BLaER1 (cell line): ENCODE data around the gene CARD9.

Experiments
- H3K27ac ChIP-seq: shearing (Covaris generic); formaldehyde crosslinking; 2 replicates; pipeline ENCODE4 v1.8.1; 2022
- H3K27me3 ChIP-seq: shearing (Covaris generic); formaldehyde crosslinking; 2 replicates; pipeline ENCODE4 v1.8.1; 2022
- H3K36me3 ChIP-seq: shearing (Covaris generic); formaldehyde crosslinking; 2 replicates; pipeline ENCODE4 v1.8.1; 2022
- H3K4me1 ChIP-seq: shearing (Covaris generic); formaldehyde crosslinking; 2 replicates; pipeline ENCODE4 v1.8.1; 2022
- H3K4me2 ChIP-seq: shearing (Covaris generic); formaldehyde crosslinking; 2 replicates; pipeline ENCODE4 v1.8.1; 2022
- H3K4me3 ChIP-seq: shearing (Covaris generic); formaldehyde crosslinking; 2 replicates; pipeline ENCODE4 v1.8.1; 2022
- H3K9ac ChIP-seq: shearing (Covaris generic); formaldehyde crosslinking; 2 replicates; pipeline ENCODE4 v1.8.1; 2022
- H3K9me3 ChIP-seq: shearing (Covaris generic); formaldehyde crosslinking; 2 replicates; pipeline ENCODE4 v1.8.1; 2022
- H4K20me1 ChIP-seq: shearing (Covaris generic); formaldehyde crosslinking; 2 replicates; pipeline ENCODE4 v1.8.1; 2022
- Cebpa-rat ChIP-seq: shearing (Covaris generic); IDR thresholded peaks from 2 replicates; pipeline ENCODE4 v1.8.1; 2022

The CARD9 gene

DNA sequence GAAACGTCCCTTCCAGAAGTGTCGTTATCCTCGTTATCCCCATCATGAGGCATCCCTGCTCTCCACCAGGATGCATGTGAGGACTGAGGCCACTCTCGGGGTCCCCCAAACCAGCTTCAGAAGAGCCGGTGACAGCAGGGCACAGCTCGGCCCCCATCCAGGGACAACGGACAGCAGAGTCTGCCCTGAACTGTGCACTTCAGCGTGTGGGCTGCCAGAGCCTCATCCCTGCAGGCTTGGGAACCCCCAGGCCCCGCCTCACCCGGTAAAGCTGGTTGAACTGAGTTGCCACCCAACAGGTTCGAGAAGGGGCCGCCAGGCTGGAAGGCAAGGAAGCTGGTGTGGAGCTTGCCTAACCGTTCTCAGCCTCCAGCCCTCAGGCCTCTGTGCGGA lies 710 bp upstream of the CARD9 start:
- Histone ChIP-seq H3K4me1 (peaks cover 76% of the 10 kb centered on the region), H4K20me1 (peaks cover 17% of the 10 kb centered on the region; the same call in 1 of the 2 replicates), H3K9ac (peak overlapping the region; percentile 82), H3K36me3 (peaks cover 52% of the 10 kb centered on the region), H3K27me3 (no peaks in the 10 kb centered on the region), H3K27ac (peak overlapping the region; percentile 94), H3K4me2 (peak overlapping the region; percentile 97), H3K4me3 (no peak overlapping the region), H3K9me3 (no peaks in the 10 kb centered on the region)
- no peak for TF ChIP-seq Cebpa-rat

DNA sequence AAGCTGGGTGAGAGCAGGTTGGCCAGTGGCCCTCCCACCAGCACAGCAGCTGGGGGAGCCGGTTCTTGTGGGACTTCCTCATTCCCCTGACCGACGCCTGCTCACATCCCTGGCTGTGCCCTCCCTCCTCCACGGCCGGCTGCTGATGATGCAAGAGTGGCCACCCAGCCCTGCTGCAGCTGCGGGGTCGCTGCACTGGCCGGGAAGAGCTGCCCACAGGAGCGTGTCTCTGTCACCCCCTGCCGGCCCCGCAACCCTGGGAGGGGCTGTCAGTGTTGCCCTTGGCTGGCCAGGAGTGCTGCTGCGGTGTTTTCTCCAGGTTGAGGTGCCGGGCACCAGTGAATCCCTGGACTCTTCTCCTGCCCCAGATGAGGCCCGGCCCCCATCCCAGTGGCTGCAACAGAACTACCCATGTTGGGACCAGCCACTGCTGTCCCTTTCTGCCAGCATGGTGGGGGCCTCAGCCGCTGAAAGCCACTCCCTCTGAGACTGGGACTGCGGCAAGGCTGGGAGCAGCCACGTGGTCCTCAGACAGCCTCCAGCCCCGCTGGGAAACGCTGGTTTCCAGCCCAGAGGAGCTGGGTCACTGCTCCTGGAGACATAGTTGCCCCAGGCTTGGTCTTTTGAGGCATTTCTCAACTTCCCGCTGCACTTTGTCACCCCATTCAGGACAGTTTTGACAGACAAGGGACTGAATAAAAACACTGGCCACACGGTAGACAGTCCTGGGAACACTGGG lies 739 bp downstream of the CARD9 start:
- H3K27ac ChIP-seq: peak overlapping the region; percentile 94
- H3K4me2 ChIP-seq: peak overlapping the region; percentile 97
- peaks cover 13% of the 10 kb centered on the region; the same call in 1 of the 2 replicates for H4K20me1 ChIP-seq
- H3K4me1 ChIP-seq: peaks cover 87% of the 10 kb centered on the region
- no peaks in the 10 kb centered on the region for H3K9me3 ChIP-seq
- H3K9ac ChIP-seq: peak overlapping the region; percentile 82
- TF ChIP-seq Cebpa-rat: peak; percentile 96
- H3K4me3 ChIP-seq: peak overlapping the region; percentile 61
- H3K36me3 ChIP-seq: peaks cover 38% of the 10 kb centered on the region
- H3K27me3 ChIP-seq: no peaks in the 10 kb centered on the region

DNA sequence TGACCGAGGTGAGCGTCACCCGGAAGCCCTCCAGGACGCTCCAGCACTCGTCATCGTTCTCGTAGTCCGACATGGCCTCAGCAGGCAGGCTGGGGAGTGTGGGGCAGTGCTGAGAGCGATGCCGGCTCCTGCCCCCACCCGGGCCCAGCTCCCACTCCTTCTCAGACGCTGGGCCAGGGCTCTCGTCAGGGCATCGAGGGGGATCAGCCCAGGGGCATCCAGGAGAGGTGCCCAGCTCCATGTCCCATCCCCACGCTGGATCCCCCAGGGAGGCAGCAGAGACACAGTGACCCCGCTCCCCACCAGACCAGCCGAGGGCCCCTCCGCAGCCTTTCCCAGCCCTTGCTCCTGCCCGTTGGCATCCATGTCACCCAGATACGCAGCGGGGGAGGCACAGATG lies 1.5 kb downstream of the CARD9 start:
- H3K4me3 ChIP-seq: peak overlapping the region; percentile 61
- peaks cover 87% of the 10 kb centered on the region for H3K4me1 ChIP-seq
- no peaks in the 10 kb centered on the region for H3K9me3 ChIP-seq
- peak overlapping the region; percentile 82 for H3K9ac ChIP-seq
- peaks cover 5% of the 10 kb centered on the region; the same call in 1 of the 2 replicates for H4K20me1 ChIP-seq
- peak overlapping the region; percentile 97 for H3K4me2 ChIP-seq
- no peak for TF ChIP-seq Cebpa-rat
- no peaks in the 10 kb centered on the region for H3K27me3 ChIP-seq
- peaks cover 31% of the 10 kb centered on the region for H3K36me3 ChIP-seq
- H3K27ac ChIP-seq: peak overlapping the region; percentile 94

DNA sequence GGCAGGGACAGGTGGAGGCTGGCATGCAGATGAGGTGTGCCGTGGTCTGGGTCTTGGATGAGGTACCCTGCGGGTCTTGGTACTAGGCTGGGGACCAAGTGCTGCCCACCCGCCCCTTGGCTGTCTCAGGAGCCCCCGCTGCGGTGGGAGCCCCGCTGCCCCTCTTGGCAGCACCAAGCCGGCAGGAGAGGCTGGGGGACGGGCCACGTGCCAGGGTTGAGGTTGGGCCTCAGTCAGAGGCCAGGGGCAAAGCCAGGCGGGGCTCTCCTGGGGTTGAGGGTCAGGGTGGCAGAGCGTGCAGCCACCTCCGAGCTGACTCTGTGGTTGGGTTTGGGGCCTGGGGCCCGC lies 2.0 kb downstream of the CARD9 start:
- Histone ChIP-seq H3K36me3 (peaks cover 36% of the 10 kb centered on the region), H3K4me2 (peak overlapping the region; percentile 97), H3K27me3 (no peaks in the 10 kb centered on the region), H3K9me3 (no peaks in the 10 kb centered on the region), H3K4me3 (no peak overlapping the region), H3K4me1 (peaks cover 87% of the 10 kb centered on the region), H3K9ac (peak overlapping the region; percentile 82; the same call in 1 of the 2 replicates), H3K27ac (peak overlapping the region; percentile 94), H4K20me1 (peaks cover under 1% of the 10 kb centered on the region; the same call in 1 of the 2 replicates)
- TF ChIP-seq Cebpa-rat: no peak

DNA sequence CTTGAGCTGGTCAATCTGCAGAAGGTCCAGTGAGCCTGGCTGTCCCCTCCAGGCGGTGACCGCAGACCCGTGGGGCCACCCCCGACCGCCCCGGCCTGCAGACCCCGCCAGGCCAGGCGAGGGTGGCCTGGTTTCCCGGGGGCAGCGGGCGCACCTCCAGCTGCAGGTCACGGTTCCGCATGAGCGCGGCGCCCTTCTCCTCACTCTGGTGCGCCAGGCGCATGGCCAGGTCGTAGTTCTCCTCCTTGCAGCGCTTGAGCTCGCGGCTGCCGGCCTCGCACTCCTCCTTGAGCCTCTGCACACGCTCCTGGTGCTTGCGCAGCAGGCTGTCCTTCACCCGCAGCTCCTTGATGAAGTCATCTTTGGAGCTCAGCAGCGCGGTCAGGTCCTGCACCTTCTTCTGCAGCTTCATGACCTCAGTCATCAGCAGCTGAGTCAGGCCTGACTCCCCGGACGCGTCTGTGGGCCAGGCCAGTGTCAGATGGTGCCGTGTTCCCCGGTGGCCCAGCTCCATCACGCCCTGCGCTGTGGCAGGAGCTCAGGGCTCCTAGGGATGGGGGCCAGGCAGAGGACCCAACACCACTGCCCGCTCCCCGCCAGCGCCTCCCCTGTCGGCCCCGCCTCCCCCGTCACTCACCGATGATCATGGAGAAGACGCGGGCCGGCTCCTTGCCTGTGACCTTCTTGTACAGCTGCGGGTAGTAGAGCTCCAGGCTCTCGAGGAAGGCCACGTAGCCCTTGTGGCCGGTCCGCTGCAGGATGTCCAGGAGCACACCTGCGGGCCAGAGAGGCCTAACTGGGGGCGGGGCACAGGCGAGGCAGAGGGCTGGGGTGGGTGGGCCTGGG lies 2.6 kb downstream of the CARD9 start:
- Histone ChIP-seq H3K4me2 (peak overlapping the region; percentile 97; the same call in 1 of the 2 replicates), H3K36me3 (peaks cover 32% of the 10 kb centered on the region), H3K9me3 (no peaks in the 10 kb centered on the region), H3K4me1 (peaks cover 87% of the 10 kb centered on the region), H4K20me1 (no peaks in the 10 kb centered on the region), H3K27me3 (no peaks in the 10 kb centered on the region), H3K27ac (no peak overlapping the region), H3K4me3 (no peak overlapping the region), H3K9ac (no peak overlapping the region)
- TF ChIP-seq Cebpa-rat: no peak

DNA sequence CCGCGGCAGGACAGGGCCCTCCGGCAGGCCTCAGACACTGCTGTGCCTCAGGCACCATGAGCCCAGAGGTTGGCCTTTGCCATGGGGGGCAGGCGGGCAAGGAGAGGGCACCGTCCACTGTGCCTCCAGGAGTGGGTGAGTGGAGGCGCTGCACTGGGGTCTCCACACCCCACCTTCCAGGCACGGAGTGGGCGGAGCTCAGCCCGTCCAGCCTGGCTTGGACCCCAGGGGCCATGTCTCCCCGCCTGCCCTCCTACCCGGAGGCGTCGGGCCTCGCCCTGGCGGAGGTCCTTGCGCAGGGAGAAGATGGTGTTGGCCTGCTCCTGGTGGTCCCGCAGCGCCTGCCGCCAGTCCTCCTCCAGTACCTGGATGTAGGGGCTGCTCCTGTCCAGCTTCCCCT lies 3.4 kb downstream of the CARD9 start:
- H3K4me3 ChIP-seq: no peak overlapping the region
- H4K20me1 ChIP-seq: no peaks in the 10 kb centered on the region
- H3K9me3 ChIP-seq: no peaks in the 10 kb centered on the region
- H3K4me2 ChIP-seq: no peak overlapping the region
- no peak overlapping the region for H3K27ac ChIP-seq
- H3K27me3 ChIP-seq: no peaks in the 10 kb centered on the region
- peaks cover 23% of the 10 kb centered on the region; the same call in 1 of the 2 replicates for H3K36me3 ChIP-seq
- no peak overlapping the region for H3K9ac ChIP-seq
- TF ChIP-seq Cebpa-rat: no peak
- H3K4me1 ChIP-seq: peaks cover 90% of the 10 kb centered on the region

DNA sequence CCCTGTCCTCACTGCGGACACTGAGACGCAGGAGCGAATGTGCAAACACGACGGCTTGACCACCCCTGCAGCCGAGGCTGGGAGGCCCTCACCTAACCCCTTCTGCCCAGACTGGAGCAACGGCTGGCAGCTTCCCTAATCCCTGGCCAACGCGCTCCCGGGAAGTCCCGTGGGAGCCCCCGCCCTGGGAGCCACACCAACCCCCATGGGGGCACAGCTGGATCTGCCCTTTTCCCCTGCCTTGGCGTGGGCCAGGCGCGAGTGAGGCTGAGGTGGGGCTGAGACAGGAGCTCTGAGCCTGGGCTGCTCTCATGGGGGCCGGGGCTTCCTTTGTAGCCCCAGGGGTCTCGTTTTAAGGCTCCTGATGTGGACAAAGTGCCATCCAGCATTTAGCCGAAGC lies 5.3 kb downstream of the CARD9 start:
- H3K9me3 ChIP-seq: no peaks in the 10 kb centered on the region
- H3K27ac ChIP-seq: peak overlapping the region; percentile 48
- H3K9ac ChIP-seq: peak overlapping the region; percentile 36
- peaks cover 23% of the 10 kb centered on the region; the same call in 1 of the 2 replicates for H3K36me3 ChIP-seq
- H3K4me1 ChIP-seq: peaks cover 89% of the 10 kb centered on the region
- no peak overlapping the region for H3K4me3 ChIP-seq
- peak overlapping the region; percentile 66 for H3K4me2 ChIP-seq
- H4K20me1 ChIP-seq: no peaks in the 10 kb centered on the region
- TF ChIP-seq Cebpa-rat: no peak
- no peaks in the 10 kb centered on the region for H3K27me3 ChIP-seq

DNA sequence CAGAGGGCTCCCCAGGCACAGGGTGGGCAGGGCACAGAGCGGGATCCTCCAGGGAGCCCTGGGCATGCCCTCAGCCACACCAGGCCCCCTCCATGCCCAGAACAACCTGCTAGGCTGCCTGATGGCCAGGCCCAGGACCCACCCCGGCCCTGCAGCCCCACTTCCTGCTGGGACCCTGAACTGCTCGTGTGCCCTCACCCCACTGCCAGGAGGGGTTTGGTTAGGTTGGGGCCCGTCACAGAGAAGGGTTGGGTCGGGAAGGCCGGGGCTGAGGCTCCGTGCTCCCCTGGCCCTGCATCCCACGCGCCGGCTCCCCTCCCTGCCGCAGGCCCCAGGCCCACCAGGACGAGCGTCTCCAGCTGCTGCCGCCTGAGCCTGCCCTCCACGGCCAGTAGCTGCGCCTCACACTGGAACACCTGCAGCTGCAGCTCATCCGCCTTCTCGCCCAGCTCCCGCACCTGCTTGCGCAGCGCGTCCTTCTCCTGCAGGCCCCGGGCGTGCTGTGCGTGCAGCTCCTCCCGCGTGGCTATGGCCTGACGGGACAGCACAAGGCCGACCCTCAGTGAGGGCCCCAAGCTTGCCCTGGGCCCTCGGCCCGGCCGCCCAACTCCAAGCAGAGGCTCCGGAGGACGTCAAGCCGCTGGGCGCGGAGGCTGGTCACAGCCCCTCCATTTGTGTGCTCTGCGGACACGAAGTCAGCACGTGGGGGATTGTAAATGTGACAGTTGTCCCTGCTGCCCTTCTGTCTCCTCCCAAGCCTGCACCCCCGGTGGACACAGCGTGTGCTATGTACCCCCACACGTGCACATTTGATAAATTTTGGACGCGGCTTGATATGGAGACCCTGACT lies 5.9 kb downstream of the CARD9 start:
- H3K4me1 ChIP-seq: peaks cover 87% of the 10 kb centered on the region
- H3K9me3 ChIP-seq: no peaks in the 10 kb centered on the region
- TF ChIP-seq Cebpa-rat: no peak
- peak overlapping the region; percentile 48; the same call in 1 of the 2 replicates for H3K27ac ChIP-seq
- H3K4me2 ChIP-seq: peak overlapping the region; percentile 66
- H3K36me3 ChIP-seq: peaks cover 23% of the 10 kb centered on the region; the same call in 1 of the 2 replicates
- no peak overlapping the region for H3K4me3 ChIP-seq
- no peaks in the 10 kb centered on the region for H3K27me3 ChIP-seq
- H4K20me1 ChIP-seq: peaks cover 4% of the 10 kb centered on the region
- H3K9ac ChIP-seq: no peak overlapping the region; the same call in 1 of the 2 replicates

DNA sequence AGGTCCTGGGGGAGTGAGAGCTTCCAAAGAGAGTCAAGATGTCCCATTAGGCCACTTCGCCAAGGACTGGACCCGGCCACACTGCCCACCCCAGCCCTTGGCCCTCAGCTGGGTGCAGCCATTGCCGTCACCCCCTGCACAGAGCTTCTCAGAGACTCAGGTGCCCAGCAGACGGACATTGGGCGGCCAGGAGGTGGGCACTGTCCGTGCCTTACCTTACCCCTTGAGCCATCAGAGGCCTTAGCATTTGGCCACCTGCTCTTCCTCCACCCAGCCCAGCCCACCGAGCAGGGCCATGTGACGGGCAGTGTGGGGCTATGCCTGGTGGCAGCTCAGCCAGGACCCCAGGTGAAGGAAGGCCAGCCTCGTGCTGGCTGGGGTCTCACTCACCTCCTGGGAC lies 6.6 kb downstream of the CARD9 start:
- no peak for TF ChIP-seq Cebpa-rat
- Histone ChIP-seq H3K27me3 (no peaks in the 10 kb centered on the region), H3K9me3 (no peaks in the 10 kb centered on the region), H3K36me3 (peaks cover 29% of the 10 kb centered on the region; the same call in 1 of the 2 replicates), H3K4me1 (peaks cover 87% of the 10 kb centered on the region), H3K9ac (no peak overlapping the region), H3K4me3 (no peak overlapping the region), H3K27ac (peak overlapping the region; percentile 75), H4K20me1 (peaks cover 11% of the 10 kb centered on the region), H3K4me2 (peak overlapping the region; percentile 66; the same call in 1 of the 2 replicates)
